HepG2 (cell line): Measurements from ENCODE around the gene HK2. TPM values are rescaled to one million over a fixed set of nuclear protein-coding genes. Genes with fewer than 3 reads are reported as not detected.

Source experiments
- HDAC1 ChIP-seq: sonication (generic); formaldehyde crosslinking; IDR thresholded peaks from 2 replicates; pipeline ENCODE4 v1.5.1; 2020; ENCODE audit warnings: mild to moderate bottlenecking, missing genetic modification reagents
- HNRNPUL1 ChIP-seq: fragments of 200-400 bp; formaldehyde crosslinking; IDR thresholded peaks from 2 replicates; pipeline ENCODE4 v1.6.1; 2017; ENCODE audit warnings: low read depth, mild to moderate bottlenecking, low read length, moderate library complexity
- ISL2 ChIP-seq: sonication (generic); formaldehyde crosslinking; IDR thresholded peaks from 2 replicates; pipeline ENCODE4 v1.5.0; 2020; ENCODE audit warnings: missing genetic modification reagents
- KAT8 ChIP-seq: IDR thresholded peaks from 2 replicates; pipeline ENCODE4 v1.6.1; 2016; ENCODE audit warnings: missing genetic modification reagents, missing compliant biosample characterization
- NFATC3 ChIP-seq: sonication (generic); formaldehyde crosslinking; IDR thresholded peaks from 2 replicates; pipeline ENCODE4 v1.5.1; 2020; ENCODE audit warnings: mild to moderate bottlenecking, missing genetic modification reagents
- NR1H2 ChIP-seq: sonication (generic); formaldehyde crosslinking; IDR thresholded peaks from 2 replicates; pipeline ENCODE4 v1.8.1; 2022; ENCODE audit warnings: low read depth, missing genetic modification reagents, borderline replicate concordance
- PHF8 ChIP-seq: sonication (generic); formaldehyde crosslinking; IDR thresholded peaks from 2 replicates; pipeline ENCODE4 v1.5.0; 2020; ENCODE audit warnings: missing genetic modification reagents
- SAFB2 ChIP-seq: sonication (generic); formaldehyde crosslinking; IDR thresholded peaks from 2 replicates; pipeline ENCODE4 v1.5.1; 2020; ENCODE audit warnings: missing genetic modification reagents, low read depth, mild to moderate bottlenecking, borderline replicate concordance
- SIX1 ChIP-seq: sonication (generic); formaldehyde crosslinking; IDR thresholded peaks from 2 replicates; pipeline ENCODE4 v1.4.0; 2020; ENCODE audit warnings: missing genetic modification reagents, borderline replicate concordance
- ZBTB26 ChIP-seq: IDR thresholded peaks from 2 replicates; pipeline ENCODE4 v1.6.1; 2016; ENCODE audit warnings: missing compliant biosample characterization, missing genetic modification reagents, borderline replicate concordance
- ZFP82 ChIP-seq: sonication (generic); formaldehyde crosslinking; IDR thresholded peaks from 2 replicates; pipeline ENCODE4 v1.5.1; 2020; ENCODE audit warnings: mild to moderate bottlenecking, missing genetic modification reagents, borderline replicate concordance
- ZFY ChIP-seq: sonication (generic); formaldehyde crosslinking; IDR thresholded peaks from 2 replicates; pipeline ENCODE4 v1.4.0; 2020; ENCODE audit warnings: missing genetic modification reagents
- ZKSCAN8 ChIP-seq: IDR thresholded peaks from 2 replicates; pipeline ENCODE4 v1.6.1; 2016; ENCODE audit warnings: borderline replicate concordance, missing genetic modification reagents, missing compliant biosample characterization
- ZNF350 ChIP-seq: sonication (generic); formaldehyde crosslinking; IDR thresholded peaks from 2 replicates; pipeline ENCODE4 v1.4.0; 2020; ENCODE audit warnings: mild to moderate bottlenecking, low read depth, missing genetic modification reagents, borderline replicate concordance
- ZNF512 ChIP-seq: sonication (generic); formaldehyde crosslinking; IDR thresholded peaks from 2 replicates; pipeline ENCODE4 v1.4.0; 2020; ENCODE audit warnings: mild to moderate bottlenecking, missing genetic modification reagents
- ZNF572 ChIP-seq: sonication (generic); formaldehyde crosslinking; IDR thresholded peaks from 2 replicates; pipeline ENCODE4 v1.5.1; 2020; ENCODE audit warnings: mild to moderate bottlenecking, missing genetic modification reagents
- ZNF772 ChIP-seq: sonication (generic); formaldehyde crosslinking; IDR thresholded peaks from 2 replicates; pipeline ENCODE4 v1.5.0; 2020; ENCODE audit warnings: mild to moderate bottlenecking, missing genetic modification reagents
- polyA plus RNA-seq, 8 experiments: library from polyadenylated mRNA; depleted of rRNA in 3 of 8; stranded (reverse) in 7 of 8; unstranded in 1 of 8; fragments of >200 nt; fragmentation: Illumina TruSeq in 4 of 8; extraction: Trizol in 4 of 8; gene quantifications; 2 replicates each; pipeline versions ENCODE4 v1.2.1 to v1.2.3, GENCODE V29; 2011 to 2016; ENCODE audit warnings: low read depth in 4 of 8, missing spikeins in 1 of 8, mixed read lengths in 1 of 8; ENCODE audit not compliant: insufficient read depth in 1 of 8
- total RNA-seq, 5 experiments: library from RNA; depleted of rRNA; stranded (reverse); fragments of >200 nt; fragmentation: Illumina TruSeq; extraction: Trizol; gene quantifications; 2 replicates each; pipeline ENCODE4 v1.2.3, GENCODE V29; 2016; ENCODE audit warnings: low read depth in 1 of 5
- TF ChIP-seq, protein P1 (sequence below): sonication (generic); formaldehyde crosslinking; IDR thresholded peaks from 2 replicates; pipeline ENCODE4 v1.8.0; 2022; ENCODE audit warnings: mild to moderate bottlenecking, missing genetic modification reagents, moderate library complexity
- TF ChIP-seq, protein P2 (sequence below): fragments of 450-650 bp; IDR thresholded peaks from 2 replicates; pipeline ENCODE4 v1.6.1; 2016
- TF ChIP-seq, protein P3 (sequence below): sonication (generic); formaldehyde crosslinking; IDR thresholded peaks from 2 replicates; pipeline ENCODE4 v1.4.0; 2020; ENCODE audit warnings: missing genetic modification reagents, borderline replicate concordance
- TF ChIP-seq, protein P4 (sequence below): IDR thresholded peaks from 2 replicates; pipeline ENCODE4 v1.6.1; 2018; ENCODE audit warnings: missing genetic modification reagents

Gene HK2
- total and polyA plus RNA-seq, 2 of the 13 experiments (the other 11 are each of a cell fraction or from before 2014, with no cell fraction given): 13.2 to 101 TPM

GRCh38 chr2:74836675-74837401, 2.9 kb downstream of the HK2 start (continued):
- TF ChIP-seq NR1H2 (CRISPR knock-in tag) (no peak), ZNF772 (CRISPR knock-in tag) (peak; percentile 37; the same call in 1 of the 2 replicates), ZFY (CRISPR knock-in tag) (0 out of 2 replicates have a peak, but pooled peaks have one; percentile 34), ZKSCAN8 (CRISPR knock-in tag) (peak; percentile 17; the same call in 1 of the 2 replicates), ZNF350 (CRISPR knock-in tag) (0 out of 2 replicates have a peak, but pooled peaks have one; percentile 36), KAT8 (CRISPR knock-in tag) (no peak), NFATC3 (CRISPR knock-in tag) (no peak), SIX1 (CRISPR knock-in tag) (no peak), ISL2 (CRISPR knock-in tag) (0 out of 2 replicates have a peak, but pooled peaks have one; percentile 1), HNRNPUL1 (no peak), ZNF572 (no peak), ZFP82 (CRISPR knock-in tag) (no peak), ZBTB26 (no peak), SAFB2 (CRISPR knock-in tag) (no peak), HDAC1 (CRISPR knock-in tag) (peak; percentile 14; the same call in 1 of the 2 replicates), PHF8 (CRISPR knock-in tag) (no peak), ZNF512 (no peak)
- TF ChIP-seq, protein P1, sequence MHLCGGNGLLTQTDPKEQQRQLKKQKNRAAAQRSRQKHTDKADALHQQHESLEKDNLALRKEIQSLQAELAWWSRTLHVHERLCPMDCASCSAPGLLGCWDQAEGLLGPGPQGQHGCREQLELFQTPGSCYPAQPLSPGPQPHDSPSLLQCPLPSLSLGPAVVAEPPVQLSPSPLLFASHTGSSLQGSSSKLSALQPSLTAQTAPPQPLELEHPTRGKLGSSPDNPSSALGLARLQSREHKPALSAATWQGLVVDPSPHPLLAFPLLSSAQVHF (CRISPR knock-in tag): no peak
- TF ChIP-seq, protein P2, sequence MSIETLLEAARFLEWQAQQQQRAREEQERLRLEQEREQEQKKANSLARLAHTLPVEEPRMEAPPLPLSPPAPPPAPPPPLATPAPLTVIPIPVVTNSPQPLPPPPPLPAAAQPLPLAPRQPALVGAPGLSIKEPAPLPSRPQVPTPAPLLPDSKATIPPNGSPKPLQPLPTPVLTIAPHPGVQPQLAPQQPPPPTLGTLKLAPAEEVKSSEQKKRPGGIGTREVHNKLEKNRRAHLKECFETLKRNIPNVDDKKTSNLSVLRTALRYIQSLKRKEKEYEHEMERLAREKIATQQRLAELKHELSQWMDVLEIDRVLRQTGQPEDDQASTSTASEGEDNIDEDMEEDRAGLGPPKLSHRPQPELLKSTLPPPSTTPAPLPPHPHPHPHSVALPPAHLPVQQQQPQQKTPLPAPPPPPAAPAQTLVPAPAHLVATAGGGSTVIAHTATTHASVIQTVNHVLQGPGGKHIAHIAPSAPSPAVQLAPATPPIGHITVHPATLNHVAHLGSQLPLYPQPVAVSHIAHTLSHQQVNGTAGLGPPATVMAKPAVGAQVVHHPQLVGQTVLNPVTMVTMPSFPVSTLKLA: no peak
- TF ChIP-seq, protein P3, sequence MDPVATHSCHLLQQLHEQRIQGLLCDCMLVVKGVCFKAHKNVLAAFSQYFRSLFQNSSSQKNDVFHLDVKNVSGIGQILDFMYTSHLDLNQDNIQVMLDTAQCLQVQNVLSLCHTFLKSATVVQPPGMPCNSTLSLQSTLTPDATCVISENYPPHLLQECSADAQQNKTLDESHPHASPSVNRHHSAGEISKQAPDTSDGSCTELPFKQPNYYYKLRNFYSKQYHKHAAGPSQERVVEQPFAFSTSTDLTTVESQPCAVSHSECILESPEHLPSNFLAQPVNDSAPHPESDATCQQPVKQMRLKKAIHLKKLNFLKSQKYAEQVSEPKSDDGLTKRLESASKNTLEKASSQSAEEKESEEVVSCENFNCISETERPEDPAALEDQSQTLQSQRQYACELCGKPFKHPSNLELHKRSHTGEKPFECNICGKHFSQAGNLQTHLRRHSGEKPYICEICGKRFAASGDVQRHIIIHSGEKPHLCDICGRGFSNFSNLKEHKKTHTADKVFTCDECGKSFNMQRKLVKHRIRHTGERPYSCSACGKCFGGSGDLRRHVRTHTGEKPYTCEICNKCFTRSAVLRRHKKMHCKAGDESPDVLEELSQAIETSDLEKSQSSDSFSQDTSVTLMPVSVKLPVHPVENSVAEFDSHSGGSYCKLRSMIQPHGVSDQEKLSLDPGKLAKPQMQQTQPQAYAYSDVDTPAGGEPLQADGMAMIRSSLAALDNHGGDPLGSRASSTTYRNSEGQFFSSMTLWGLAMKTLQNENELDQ (CRISPR knock-in tag): no peak
- TF ChIP-seq, protein P4, sequence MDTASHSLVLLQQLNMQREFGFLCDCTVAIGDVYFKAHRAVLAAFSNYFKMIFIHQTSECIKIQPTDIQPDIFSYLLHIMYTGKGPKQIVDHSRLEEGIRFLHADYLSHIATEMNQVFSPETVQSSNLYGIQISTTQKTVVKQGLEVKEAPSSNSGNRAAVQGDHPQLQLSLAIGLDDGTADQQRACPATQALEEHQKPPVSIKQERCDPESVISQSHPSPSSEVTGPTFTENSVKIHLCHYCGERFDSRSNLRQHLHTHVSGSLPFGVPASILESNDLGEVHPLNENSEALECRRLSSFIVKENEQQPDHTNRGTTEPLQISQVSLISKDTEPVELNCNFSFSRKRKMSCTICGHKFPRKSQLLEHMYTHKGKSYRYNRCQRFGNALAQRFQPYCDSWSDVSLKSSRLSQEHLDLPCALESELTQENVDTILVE (CRISPR knock-in tag): no peak
